Measurements from ENCODE around the gene DYSF.

DNA sequence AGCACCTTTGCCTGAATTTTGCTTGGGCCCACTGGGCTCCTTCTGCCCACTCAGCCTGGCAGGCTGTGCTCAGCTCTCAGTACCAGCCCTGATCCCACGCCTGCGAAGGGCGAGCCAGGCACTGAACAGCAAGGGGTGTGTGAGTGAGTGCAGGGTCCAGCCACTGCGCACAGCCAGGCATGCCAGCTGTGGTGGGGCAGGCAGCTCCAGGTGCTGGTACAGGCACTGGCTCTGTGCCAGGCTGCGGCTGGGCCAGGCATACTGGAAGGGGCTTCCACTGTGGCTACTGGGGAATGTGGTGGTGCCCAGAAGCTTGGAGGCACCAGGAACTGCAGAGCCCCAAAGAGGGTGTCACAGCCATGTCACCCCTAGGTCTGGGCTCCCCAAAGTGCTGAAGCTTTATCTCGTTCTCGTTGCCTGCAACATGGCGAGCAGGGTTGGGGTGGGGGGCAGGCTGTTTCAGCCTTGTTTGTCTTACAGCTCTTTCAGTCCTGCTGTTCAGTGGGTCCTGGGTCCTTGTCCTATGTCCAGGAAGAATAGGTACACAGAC is 8.8 kb downstream of the DYSF start:
- TF ChIP-seq, protein P1, sequence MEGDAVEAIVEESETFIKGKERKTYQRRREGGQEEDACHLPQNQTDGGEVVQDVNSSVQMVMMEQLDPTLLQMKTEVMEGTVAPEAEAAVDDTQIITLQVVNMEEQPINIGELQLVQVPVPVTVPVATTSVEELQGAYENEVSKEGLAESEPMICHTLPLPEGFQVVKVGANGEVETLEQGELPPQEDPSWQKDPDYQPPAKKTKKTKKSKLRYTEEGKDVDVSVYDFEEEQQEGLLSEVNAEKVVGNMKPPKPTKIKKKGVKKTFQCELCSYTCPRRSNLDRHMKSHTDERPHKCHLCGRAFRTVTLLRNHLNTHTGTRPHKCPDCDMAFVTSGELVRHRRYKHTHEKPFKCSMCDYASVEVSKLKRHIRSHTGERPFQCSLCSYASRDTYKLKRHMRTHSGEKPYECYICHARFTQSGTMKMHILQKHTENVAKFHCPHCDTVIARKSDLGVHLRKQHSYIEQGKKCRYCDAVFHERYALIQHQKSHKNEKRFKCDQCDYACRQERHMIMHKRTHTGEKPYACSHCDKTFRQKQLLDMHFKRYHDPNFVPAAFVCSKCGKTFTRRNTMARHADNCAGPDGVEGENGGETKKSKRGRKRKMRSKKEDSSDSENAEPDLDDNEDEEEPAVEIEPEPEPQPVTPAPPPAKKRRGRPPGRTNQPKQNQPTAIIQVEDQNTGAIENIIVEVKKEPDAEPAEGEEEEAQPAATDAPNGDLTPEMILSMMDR (IDR thresholded peaks at IDR 0.05) = no peak
- no peak for TF ChIP-seq EZH2 (IDR thresholded peaks at IDR 0.05; ENCODE audit: borderline replicate concordance, insufficient read depth, low read depth, low read length, poor library complexity, severe bottlenecking)

Measured in B cell (primary cell).